Right cardiac atrium (tissue), 5 donors: ENCODE data around the gene SEMA6A. TPM values are rescaled to one million over a fixed set of nuclear protein-coding genes. Genes with fewer than 3 reads are reported as not detected.
A peak's percentile ranks its signal among the peaks of the same experiment; 100 is the strongest.

Experiments
- ATAC-seq, 2 donors: fragments of 200-7000 bp; cut with Tn5 transposase; one replicate each; pipeline versions ENCODE4 v1.8.0 to v1.9.1; 2020; ENCODE audit warnings: moderate library complexity in 2 of 2, mild to moderate bottlenecking in 1 of 2
- DNase-seq, 3 donors: peaks; one replicate each; pipeline ENCODE4 v3.0.0-alpha.2; 2020
- H3K27ac ChIP-seq: one replicate; pipeline ENCODE4 v1.5.1; 2013; ENCODE audit warnings: mild to moderate bottlenecking, low read length, control low read depth, moderate library complexity
- H3K27me3 ChIP-seq: one replicate; pipeline ENCODE4 v1.6.1; 2013; ENCODE audit not compliant: control insufficient read depth, insufficient read depth
- H3K4me1 ChIP-seq: one replicate; pipeline ENCODE4 v1.6.1; 2013; ENCODE audit warnings: low read length; ENCODE audit not compliant: control insufficient read depth, insufficient read depth
- H3K4me3 ChIP-seq: one replicate; pipeline ENCODE4 v1.5.1; 2013; ENCODE audit warnings: low read length, control low read depth
- H3K9me3 ChIP-seq: one replicate; pipeline ENCODE4 v1.6.1; 2013; ENCODE audit warnings: low read length; ENCODE audit not compliant: control insufficient read depth
- WGBS: extraction: QIAGEN DNeasy Blood & Tissue Kit; methylation state at CpG from one replicate; pipeline ENCODE4 v1.1.7; 2013; 5-methylcytosine and 5-hydroxymethylcytosine counted together
- intact Hi-C, 4 donors: fragments of 100-400 bp; cut with DNase I; formaldehyde crosslinking; loops; one replicate each; pipeline versions ENCODE4 v1.11.0 to v1.14.0; 2022 to 2023
- polyA plus RNA-seq: library from polyadenylated mRNA; stranded (reverse); fragments of 200-250 nt; gene quantifications from one replicate; pipeline ENCODE4 v1.2.3, GENCODE V29; 2013
- total RNA-seq, 4 donors: library from RNA; stranded (reverse); fragmentation: NEBNext Ultra II Directional; extraction: Animal tissue kit (Norgen Biotek cat#: 25700); gene quantifications; one replicate each; pipeline ENCODE4 v1.2.1, GENCODE V29; 2021
- donor health status: healthy with polysubstance abuse.
- donor health status: DM: no; HTN: yes; CAD: no.
- donor health status: DM: no; HTN: no; CAD: no.
- donor health status: DM: no; HTN: yes; CAD: no; lungs with severe emphysema.
- donor health status: DM: yes; HTN: yes; CAD: no.

Gene SEMA6A
- total and polyA plus RNA-seq, 5 donors = 3.1 to 9.4 (median 4.1) TPM

- Histone ChIP-seq H3K27me3 (no peaks in the 10 kb centered on the region), H3K4me1 (peaks cover 2% of the 10 kb centered on the region), H3K27ac (no peak overlapping the region), H3K4me3 (no peak overlapping the region), H3K9me3 (no peaks in the 10 kb centered on the region)
- intact Hi-C loops = no loop called here
- WGBS = 76% methylated on average over 7 of the region's 7 CpGs
- DNase-seq = no peak
- ATAC-seq = no peak
Observed at GRCh38 chr5:116564756-116565490, 9.7 kb downstream of the SEMA6A start.

- H3K27ac ChIP-seq = no peak overlapping the region
- intact Hi-C loops = no loop called here
- peaks cover 2% of the 10 kb centered on the region for H3K4me1 ChIP-seq
- H3K27me3 ChIP-seq = no peaks in the 10 kb centered on the region
- H3K4me3 ChIP-seq = no peak overlapping the region
- DNase-seq (no peak), ATAC-seq (no peak)
- H3K9me3 ChIP-seq = no peaks in the 10 kb centered on the region
- WGBS = 80% methylated on average over 3 of the region's 3 CpGs
Observed at GRCh38 chr5:116564312-116564711, 10.3 kb downstream of the SEMA6A start.

- 63% methylated on average over 6 of the region's 6 CpGs for WGBS
- intact Hi-C loops = no loop called here
- ATAC-seq (no peak), DNase-seq (no peak)
- Histone ChIP-seq H3K27me3 (no peaks in the 10 kb centered on the region), H3K9me3 (no peaks in the 10 kb centered on the region), H3K4me3 (no peak overlapping the region), H3K4me1 (peaks cover 2% of the 10 kb centered on the region), H3K27ac (no peak overlapping the region)
Observed at GRCh38 chr5:116563736-116564308, 10.8 kb downstream of the SEMA6A start.

GRCh38 chr5:116562669-116563068, 12.0 kb downstream of the SEMA6A start:
- peak in 1 of 3 donors; percentile 26 for DNase-seq
- intact Hi-C loops = no loop called here
- H3K4me3 ChIP-seq = no peak overlapping the region
- peaks cover 2% of the 10 kb centered on the region for H3K4me1 ChIP-seq
- no peak for ATAC-seq
- no peaks in the 10 kb centered on the region for H3K9me3 ChIP-seq
- WGBS = 79% methylated on average over 11 of the region's 11 CpGs
- H3K27ac ChIP-seq = no peak overlapping the region
- H3K27me3 ChIP-seq = no peaks in the 10 kb centered on the region

- H3K27ac ChIP-seq = no peak overlapping the region
- H3K9me3 ChIP-seq = no peaks in the 10 kb centered on the region
- no peaks in the 10 kb centered on the region for H3K27me3 ChIP-seq
- H3K4me3 ChIP-seq = no peak overlapping the region
- no peak for ATAC-seq
- H3K4me1 ChIP-seq = peaks cover 2% of the 10 kb centered on the region
- 59% methylated on average over 3 of the region's 3 CpGs for WGBS
- no peak for DNase-seq
- intact Hi-C loops = no loop called here
Observed at GRCh38 chr5:116561658-116562057, 13.0 kb downstream of the SEMA6A start.

GRCh38 chr5:116559673-116560164, 14.9 kb downstream of the SEMA6A start:
- DNase-seq (no peak), ATAC-seq (no peak)
- WGBS = 85% methylated on average over 4 of the region's 4 CpGs
- H3K9me3 ChIP-seq = no peaks in the 10 kb centered on the region
- peaks cover 2% of the 10 kb centered on the region for H3K4me1 ChIP-seq
- intact Hi-C loops = no loop called here
- no peak overlapping the region for H3K4me3 ChIP-seq
- no peaks in the 10 kb centered on the region for H3K27me3 ChIP-seq
- no peak overlapping the region for H3K27ac ChIP-seq

GRCh38 chr5:116559239-116559638, 15.4 kb downstream of the SEMA6A start:
- Histone ChIP-seq H3K27me3 (no peaks in the 10 kb centered on the region), H3K9me3 (no peaks in the 10 kb centered on the region), H3K27ac (no peak overlapping the region), H3K4me3 (no peak overlapping the region), H3K4me1 (peaks cover 2% of the 10 kb centered on the region)
- DNase-seq (no peak), ATAC-seq (no peak)
- intact Hi-C loops = no loop called here
- WGBS = 74% methylated on average over 16 of the region's 16 CpGs

- peaks cover 2% of the 10 kb centered on the region for H3K4me1 ChIP-seq
- DNase-seq = no peak
- WGBS = 40% methylated on average over 5 of the region's 5 CpGs
- no peak overlapping the region for H3K4me3 ChIP-seq
- intact Hi-C loops = no loop called here
- no peak for ATAC-seq
- H3K27ac ChIP-seq = no peak overlapping the region
- H3K9me3 ChIP-seq = no peaks in the 10 kb centered on the region
- H3K27me3 ChIP-seq = no peaks in the 10 kb centered on the region
Observed at GRCh38 chr5:116557669-116558271, 16.9 kb downstream of the SEMA6A start.

- Histone ChIP-seq H3K9me3 (no peaks in the 10 kb centered on the region), H3K27me3 (no peaks in the 10 kb centered on the region), H3K4me1 (peaks cover under 1% of the 10 kb centered on the region), H3K27ac (no peak overlapping the region), H3K4me3 (no peak overlapping the region)
- 71% methylated on average over 2 of the region's 2 CpGs for WGBS
- intact Hi-C loops = no loop called here
- no peak for DNase-seq
- ATAC-seq = peak in 1 of 2 donors; percentile 14
Observed at GRCh38 chr5:116554764-116555163, 19.9 kb downstream of the SEMA6A start.

GRCh38 chr5:116553366-116553765, 21.3 kb downstream of the SEMA6A start:
- Histone ChIP-seq H3K9me3 (no peaks in the 10 kb centered on the region), H3K27me3 (no peaks in the 10 kb centered on the region), H3K27ac (no peak overlapping the region), H3K4me1 (peaks cover 2% of the 10 kb centered on the region), H3K4me3 (no peak overlapping the region)
- ATAC-seq = peak in 1 of 2 donors; percentile 47
- intact Hi-C loops = no loop called here
- WGBS = 89% methylated on average over 4 of the region's 4 CpGs
- DNase-seq = no peak

GRCh38 chr5:116550082-116550481, 24.5 kb downstream of the SEMA6A start:
- no peaks in the 10 kb centered on the region for H3K9me3 ChIP-seq
- intact Hi-C loops = no loop called here
- H3K27me3 ChIP-seq = no peaks in the 10 kb centered on the region
- no peak overlapping the region for H3K27ac ChIP-seq
- peaks cover 2% of the 10 kb centered on the region for H3K4me1 ChIP-seq
- no peak for DNase-seq
- H3K4me3 ChIP-seq = no peak overlapping the region
- ATAC-seq = no peak
